Smooth muscle cell (in vitro differentiated cells): ENCODE results near the gene EHD4. TPM values are rescaled to one million over a fixed set of nuclear protein-coding genes. Genes with fewer than 3 reads are reported as not detected.

ENCODE experiments used
- DNase-seq: peaks from one replicate; lab custom pipeline; 2025; ENCODE audit not compliant: unreplicated experiment; lab: John Stamatoyannopoulos, UW
- H2AFZ ChIP-seq: fragments of 200-600 bp; sonication (generic); 2 replicates; pipeline ENCODE4 v1.6.0; 2016; ENCODE audit warnings: antibody characterized with exemption, low read depth, mild to moderate bottlenecking
- H3F3A ChIP-seq: fragments of 200-600 bp; sonication (generic); 2 replicates; pipeline ENCODE4 v1.6.0; 2017; ENCODE audit warnings: antibody characterized with exemption, low read depth
- H3K27ac ChIP-seq: fragments of 200-600 bp; sonication (generic); 2 replicates; pipeline ENCODE4 v1.5.1; 2016; ENCODE audit warnings: low read depth, mild to moderate bottlenecking
- H3K27me3 ChIP-seq: fragments of 200-600 bp; sonication (generic); 2 replicates; pipeline ENCODE4 v1.6.1; 2016; ENCODE audit warnings: low read depth, mild to moderate bottlenecking
- H3K36me3 ChIP-seq: fragments of 200-600 bp; sonication (generic); 2 replicates; pipeline ENCODE4 v1.5.1; 2016; ENCODE audit warnings: low read depth
- H3K4me1 ChIP-seq: fragments of 200-600 bp; sonication (generic); 2 replicates; pipeline ENCODE4 v1.5.1; 2016; ENCODE audit warnings: low read depth
- H3K4me2 ChIP-seq: fragments of 200-600 bp; sonication (generic); 2 replicates; pipeline ENCODE4 v1.6.0; 2016; ENCODE audit warnings: mild to moderate bottlenecking
- H3K4me3 ChIP-seq: fragments of 200-600 bp; sonication (generic); 2 replicates; pipeline ENCODE4 v1.5.1; 2016; ENCODE audit warnings: mild to moderate bottlenecking
- H3K79me2 ChIP-seq: fragments of 200-600 bp; sonication (generic); 2 replicates; pipeline ENCODE4 v1.6.0; 2016; ENCODE audit warnings: low read depth, mild to moderate bottlenecking
- H3K9ac ChIP-seq: fragments of 200-600 bp; sonication (generic); 2 replicates; pipeline ENCODE4 v1.6.0; 2016; ENCODE audit warnings: low read depth
- H3K9me3 ChIP-seq: fragments of 200-600 bp; sonication (generic); replicated peaks from 2 replicates; pipeline ENCODE4 v1.5.1; 2016; ENCODE audit warnings: low read depth
- H4K20me1 ChIP-seq: fragments of 200-600 bp; sonication (generic); 2 replicates; pipeline ENCODE4 v1.6.0; 2016; ENCODE audit warnings: low read depth
- WGBS: methylation state at CpG from one replicate; pipeline ENCODE4 v1.1.7; 2016; ENCODE audit warnings: low lambda C conversion rate; 5-methylcytosine and 5-hydroxymethylcytosine counted together
- polyA plus RNA-seq: library from polyadenylated mRNA; unstranded; fragments of >200 nt; fragmentation: Nextera tagmentation; extraction: Ambion mirVana; gene quantifications from 2 replicates; pipeline ENCODE4 v1.2.1, GENCODE V29; 2016
- total RNA-seq: library from RNA; depleted of rRNA; stranded (reverse); fragments of >200 nt; gene quantifications from 2 replicates; pipeline ENCODE4 v1.2.3, GENCODE V29; 2014
- TF ChIP-seq, protein P1 (sequence below): fragments of 200-600 bp; sonication (generic); IDR thresholded peaks from 2 replicates; pipeline ENCODE4 v1.5.1; 2017; ENCODE audit warnings: borderline replicate concordance, mild to moderate bottlenecking, antibody characterized with exemption; ENCODE audit not compliant: insufficient read depth, poor library complexity, severe bottlenecking

The EHD4 gene
- total and polyA plus RNA-seq, 2 experiments from 2014 or later = 11.5 to 15.8 TPM

DNA sequence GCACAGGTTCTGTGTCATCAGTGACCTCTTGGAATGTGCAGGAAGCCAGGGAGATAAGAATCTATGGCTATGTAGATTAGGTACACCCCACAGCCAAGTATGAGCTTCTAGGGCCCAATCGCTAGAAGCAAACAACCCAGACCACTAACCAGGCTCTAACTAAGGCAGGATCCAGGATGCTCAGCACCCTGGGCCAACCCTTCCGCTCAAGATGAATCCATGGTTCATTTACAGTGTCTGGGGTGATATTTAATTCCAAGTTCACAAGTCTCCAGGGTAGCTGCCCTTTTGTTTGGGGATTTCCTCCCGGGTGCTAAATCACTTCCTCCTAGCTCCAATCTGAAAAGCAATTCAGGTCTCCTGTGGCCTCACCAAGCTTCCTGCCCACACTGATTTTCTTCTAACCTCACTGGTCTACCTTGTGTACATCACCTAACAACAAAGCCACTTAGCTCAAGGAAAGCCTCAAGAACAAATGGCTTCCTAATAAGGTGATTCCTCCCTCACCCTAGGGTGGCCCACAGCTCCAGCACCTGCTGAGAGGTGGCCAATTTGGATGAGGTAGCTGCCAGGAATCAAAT, 2.4 kb downstream of the EHD4 start:
- Histone ChIP-seq H3K9me3 (no peaks in the 10 kb centered on the region), H3K4me1 (peaks cover 28% of the 10 kb centered on the region), H4K20me1 (peaks cover 41% of the 10 kb centered on the region), H3K4me3 (peak overlapping the region; percentile 73), H3K4me2 (peak overlapping the region; percentile 1), H3K9ac (no peak overlapping the region), H2AFZ (no peak overlapping the region), H3K79me2 (peaks cover 69% of the 10 kb centered on the region), H3K36me3 (no peaks in the 10 kb centered on the region), H3F3A (peaks cover 11% of the 10 kb centered on the region), H3K27ac (no peak overlapping the region), H3K27me3 (no peaks in the 10 kb centered on the region)
- no peak for DNase-seq
- WGBS = 84% methylated on average over 3 of the region's 3 CpGs
- TF ChIP-seq, protein P1, sequence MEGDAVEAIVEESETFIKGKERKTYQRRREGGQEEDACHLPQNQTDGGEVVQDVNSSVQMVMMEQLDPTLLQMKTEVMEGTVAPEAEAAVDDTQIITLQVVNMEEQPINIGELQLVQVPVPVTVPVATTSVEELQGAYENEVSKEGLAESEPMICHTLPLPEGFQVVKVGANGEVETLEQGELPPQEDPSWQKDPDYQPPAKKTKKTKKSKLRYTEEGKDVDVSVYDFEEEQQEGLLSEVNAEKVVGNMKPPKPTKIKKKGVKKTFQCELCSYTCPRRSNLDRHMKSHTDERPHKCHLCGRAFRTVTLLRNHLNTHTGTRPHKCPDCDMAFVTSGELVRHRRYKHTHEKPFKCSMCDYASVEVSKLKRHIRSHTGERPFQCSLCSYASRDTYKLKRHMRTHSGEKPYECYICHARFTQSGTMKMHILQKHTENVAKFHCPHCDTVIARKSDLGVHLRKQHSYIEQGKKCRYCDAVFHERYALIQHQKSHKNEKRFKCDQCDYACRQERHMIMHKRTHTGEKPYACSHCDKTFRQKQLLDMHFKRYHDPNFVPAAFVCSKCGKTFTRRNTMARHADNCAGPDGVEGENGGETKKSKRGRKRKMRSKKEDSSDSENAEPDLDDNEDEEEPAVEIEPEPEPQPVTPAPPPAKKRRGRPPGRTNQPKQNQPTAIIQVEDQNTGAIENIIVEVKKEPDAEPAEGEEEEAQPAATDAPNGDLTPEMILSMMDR = no peak

DNA sequence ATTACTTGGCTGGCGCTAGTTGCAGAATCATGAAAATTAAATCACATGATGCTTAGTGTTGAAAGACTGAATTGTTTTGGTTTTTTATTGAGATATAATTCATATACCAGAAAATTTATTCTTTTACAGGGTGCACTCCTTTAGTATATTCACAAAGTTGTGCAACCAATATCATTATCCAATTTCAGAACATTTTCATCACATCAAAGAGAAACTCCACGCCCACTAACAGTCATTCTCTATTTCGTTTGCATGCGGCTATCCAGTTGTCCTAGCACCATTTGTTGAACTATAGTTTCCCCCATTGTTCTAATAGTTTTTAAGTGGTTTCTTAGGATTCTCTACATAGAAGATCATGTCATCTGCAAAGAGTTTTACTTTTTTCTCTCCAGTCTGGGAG, 3.7 kb downstream of the EHD4 start:
- Histone ChIP-seq H3K79me2 (peaks cover 82% of the 10 kb centered on the region), H3K9me3 (no peaks in the 10 kb centered on the region), H4K20me1 (peaks cover 44% of the 10 kb centered on the region), H3K4me2 (peak overlapping the region; percentile 14), H2AFZ (no peak overlapping the region), H3K4me3 (no peak overlapping the region), H3F3A (peaks cover 11% of the 10 kb centered on the region), H3K27ac (peak overlapping the region; percentile 57), H3K4me1 (peaks cover 28% of the 10 kb centered on the region), H3K36me3 (no peaks in the 10 kb centered on the region), H3K9ac (no peak overlapping the region), H3K27me3 (no peaks in the 10 kb centered on the region)
- 93% methylated on average over 4 of the region's 4 CpGs for WGBS
- DNase-seq = no peak
- TF ChIP-seq, protein P1 = no peak

- 42% methylated on average over 4 of the region's 4 CpGs for WGBS
- peaks cover 44% of the 10 kb centered on the region for H4K20me1 ChIP-seq
- peaks cover 87% of the 10 kb centered on the region for H3K79me2 ChIP-seq
- H3K9me3 ChIP-seq = no peaks in the 10 kb centered on the region
- H3K36me3 ChIP-seq = no peaks in the 10 kb centered on the region
- no peak overlapping the region for H3K9ac ChIP-seq
- no peak for DNase-seq
- H3K4me1 ChIP-seq = peaks cover 28% of the 10 kb centered on the region
- peak overlapping the region; percentile 57 for H3K27ac ChIP-seq
- peaks cover 11% of the 10 kb centered on the region for H3F3A ChIP-seq
- no peak overlapping the region for H2AFZ ChIP-seq
- no peaks in the 10 kb centered on the region for H3K27me3 ChIP-seq
- TF ChIP-seq, protein P1 = no peak
- H3K4me2 ChIP-seq = peak overlapping the region; percentile 68
- no peak overlapping the region for H3K4me3 ChIP-seq
These were observed 4.7 kb downstream of the EHD4 start for GRCh38 chr15:41967506-41968206.
